ENCODE results near the gene CCDC32. TPM values are rescaled to one million over a fixed set of nuclear protein-coding genes. Genes with fewer than 3 reads are reported as not detected.
A peak's percentile ranks its signal among the peaks of the same experiment; 100 is the strongest.

CCDC32 gene
- total and polyA plus RNA-seq, 2 of the 13 experiments (the other 11 are each of a cell fraction or from before 2014, with no cell fraction given): 10.8 to 23.2 TPM

- TF ChIP-seq PRDM15 (CRISPR knock-in tag; IDR thresholded peaks at IDR 0.05) (no peak), TBX2 (CRISPR knock-in tag; IDR thresholded peaks at IDR 0.05; ENCODE audit: borderline replicate concordance) (peak; percentile 60; the same call in 1 of the 2 replicates), ZNF296 (CRISPR knock-in tag; conservative IDR thresholded peaks at IDR 0.05) (no peak; the same call in 1 of the 2 replicates), ZNF747 (CRISPR knock-in tag; IDR thresholded peaks at IDR 0.05; ENCODE audit: borderline replicate concordance) (0 out of 2 replicates have a peak, but pooled peaks have one; percentile 55), FIP1L1 (IDR thresholded peaks at IDR 0.05; ENCODE audit: borderline replicate concordance, insufficient read depth, low read depth, low read length) (no peak), PHF20 (CRISPR knock-in tag; IDR thresholded peaks at IDR 0.05) (peak; percentile 95), NFKBIZ (CRISPR knock-in tag; IDR thresholded peaks at IDR 0.05) (no peak), MXD3 (CRISPR knock-in tag; IDR thresholded peaks at IDR 0.05) (peak; percentile 84), ZSCAN20 (CRISPR knock-in tag; IDR thresholded peaks at IDR 0.05; ENCODE audit: borderline replicate concordance) (no peak), THYN1 (CRISPR knock-in tag; IDR thresholded peaks at IDR 0.05; ENCODE audit: borderline replicate concordance, low read depth) (no peak), MLLT10 (CRISPR knock-in tag; IDR thresholded peaks at IDR 0.05) (no peak), SIX4 (CRISPR knock-in tag; IDR thresholded peaks at IDR 0.05) (peak; percentile 39; the same call in 1 of the 2 replicates), ZNF563 (CRISPR knock-in tag; IDR thresholded peaks at IDR 0.05) (no peak), ZNF879 (CRISPR knock-in tag; IDR thresholded peaks at IDR 0.05) (peak; percentile 47; the same call in 1 of the 2 replicates), ZNF30 (CRISPR knock-in tag; IDR thresholded peaks at IDR 0.05) (no peak), ZFP1 (CRISPR knock-in tag; IDR thresholded peaks at IDR 0.05) (0 out of 2 replicates have a peak, but pooled peaks have one; percentile 25), ZNF263 (CRISPR knock-in tag; IDR thresholded peaks at IDR 0.05) (no peak), ZNF839 (CRISPR knock-in tag; IDR thresholded peaks at IDR 0.05; ENCODE audit: borderline replicate concordance) (peak; percentile 80; the same call in 1 of the 2 replicates), NFE2L2 (IDR thresholded peaks at IDR 0.05; ENCODE audit: low read length) (no peak)
- TF ChIP-seq, protein P1, sequence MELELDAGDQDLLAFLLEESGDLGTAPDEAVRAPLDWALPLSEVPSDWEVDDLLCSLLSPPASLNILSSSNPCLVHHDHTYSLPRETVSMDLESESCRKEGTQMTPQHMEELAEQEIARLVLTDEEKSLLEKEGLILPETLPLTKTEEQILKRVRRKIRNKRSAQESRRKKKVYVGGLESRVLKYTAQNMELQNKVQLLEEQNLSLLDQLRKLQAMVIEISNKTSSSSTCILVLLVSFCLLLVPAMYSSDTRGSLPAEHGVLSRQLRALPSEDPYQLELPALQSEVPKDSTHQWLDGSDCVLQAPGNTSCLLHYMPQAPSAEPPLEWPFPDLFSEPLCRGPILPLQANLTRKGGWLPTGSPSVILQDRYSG (CRISPR knock-in tag; IDR thresholded peaks at IDR 0.05): no peak
- TF ChIP-seq, protein P2, sequence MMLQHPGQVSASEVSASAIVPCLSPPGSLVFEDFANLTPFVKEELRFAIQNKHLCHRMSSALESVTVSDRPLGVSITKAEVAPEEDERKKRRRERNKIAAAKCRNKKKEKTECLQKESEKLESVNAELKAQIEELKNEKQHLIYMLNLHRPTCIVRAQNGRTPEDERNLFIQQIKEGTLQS (CRISPR knock-in tag; IDR thresholded peaks at IDR 0.05): peak; percentile 31; the same call in 1 of the 2 replicates
- TF ChIP-seq, protein P3, sequence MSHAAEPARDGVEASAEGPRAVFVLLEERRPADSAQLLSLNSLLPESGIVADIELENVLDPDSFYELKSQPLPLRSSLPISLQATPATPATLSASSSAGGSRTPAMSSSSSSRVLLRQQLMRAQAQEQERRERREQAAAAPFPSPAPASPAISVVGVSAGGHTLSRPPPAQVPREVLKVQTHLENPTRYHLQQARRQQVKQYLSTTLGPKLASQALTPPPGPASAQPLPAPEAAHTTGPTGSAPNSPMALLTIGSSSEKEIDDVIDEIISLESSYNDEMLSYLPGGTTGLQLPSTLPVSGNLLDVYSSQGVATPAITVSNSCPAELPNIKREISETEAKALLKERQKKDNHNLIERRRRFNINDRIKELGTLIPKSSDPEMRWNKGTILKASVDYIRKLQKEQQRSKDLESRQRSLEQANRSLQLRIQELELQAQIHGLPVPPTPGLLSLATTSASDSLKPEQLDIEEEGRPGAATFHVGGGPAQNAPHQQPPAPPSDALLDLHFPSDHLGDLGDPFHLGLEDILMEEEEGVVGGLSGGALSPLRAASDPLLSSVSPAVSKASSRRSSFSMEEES (CRISPR knock-in tag; IDR thresholded peaks at IDR 0.05): no peak
Measured at GRCh38 chr15:40569129-40569953, 4.5 kb upstream of the CCDC32 start, which contains the start of gene RPUSD2 (continued).
